Measurements from ENCODE around the gene MCOLN3. TPM values are rescaled to one million over a fixed set of nuclear protein-coding genes. Genes with fewer than 3 reads are reported as not detected.

Gene MCOLN3
- total RNA-seq, 4 donors from 2014 or later: 2.1 to 37.7 (median 12.0) TPM

GRCh38 chr1:84969489-84970250, 78.6 kb downstream of the MCOLN3 start:
- Histone ChIP-seq H3K27me3 (no peaks in the 10 kb centered on the region), H3K27ac (no peak overlapping the region), H3K4me3 (no peak overlapping the region), H3K9me3 (no peaks in the 10 kb centered on the region), H3K36me3 (no peaks in the 10 kb centered on the region), H3K4me1 (no peaks in the 10 kb centered on the region)
- no peak for DNase-seq
- TF ChIP-seq CTCF (IDR thresholded peaks at IDR 0.05): no peak
- no peak for TF ChIP-seq POLR2A (IDR thresholded peaks at IDR 0.05)
- intact Hi-C loops (cut with DNase I; ENCODE audit: low total_unique reads): no loop called here

- TF ChIP-seq POLR2A (IDR thresholded peaks at IDR 0.05) (no peak), CTCF (IDR thresholded peaks at IDR 0.05) (no peak)
- H3K27me3 ChIP-seq: no peaks in the 10 kb centered on the region
- no peak for DNase-seq
- H3K4me3 ChIP-seq: no peak overlapping the region
- intact Hi-C loops (cut with DNase I; ENCODE audit: low total_unique reads): no loop called here
- H3K9me3 ChIP-seq: no peaks in the 10 kb centered on the region
- no peaks in the 10 kb centered on the region for H3K4me1 ChIP-seq
- H3K27ac ChIP-seq: no peak overlapping the region
- H3K36me3 ChIP-seq: no peaks in the 10 kb centered on the region
Observed at GRCh38 chr1:84968865-84969264, 79.4 kb downstream of the MCOLN3 start.

GRCh38 chr1:84968101-84968500, 80.2 kb downstream of the MCOLN3 start:
- H3K9me3 ChIP-seq: no peaks in the 10 kb centered on the region
- no peak for DNase-seq

More at GRCh38 chr1:84968101-84968500, 80.2 kb downstream of the MCOLN3 start:
- H3K4me1 ChIP-seq: no peaks in the 10 kb centered on the region
- TF ChIP-seq CTCF (IDR thresholded peaks at IDR 0.05): no peak
- no peak for TF ChIP-seq POLR2A (IDR thresholded peaks at IDR 0.05)
- no peak overlapping the region for H3K27ac ChIP-seq
- intact Hi-C loops (cut with DNase I; ENCODE audit: low total_unique reads): no loop called here
- H3K36me3 ChIP-seq: no peaks in the 10 kb centered on the region
- no peak overlapping the region for H3K4me3 ChIP-seq
- H3K27me3 ChIP-seq: no peaks in the 10 kb centered on the region

Other genes with a start within 250 kb of the MCOLN3 start
- 10 to 100 TPM in 2 of 4 donors, 1 to 10 TPM in 1, not detected in 1; 2.2 to 23.6 (median 13.5) TPM for gene LPAR3, start 155.3 kb downstream of the MCOLN3 start, total RNA-seq
- gene MCOLN2, start 51.4 kb downstream of the MCOLN3 start, total RNA-seq: 10 to 100 TPM in 1 of 4 donors, under 1 TPM in 1, not detected in 2; 0.73 to 10.3 TPM
- 10 to 100 TPM in 3 of 4 donors, 1 to 10 TPM in 1; 5.3 to 24.3 (median 14.6) TPM for gene SYDE2, start 152.5 kb upstream of the MCOLN3 start, total RNA-seq
- gene C1orf52, start 211.2 kb upstream of the MCOLN3 start, total RNA-seq: 10 to 100 TPM; 22.3 to 47.6 (median 28.8) TPM
- gene BCL10, start 228.1 kb upstream of the MCOLN3 start, total RNA-seq: 10 to 100 TPM; 15.3 to 31.9 (median 26.8) TPM

Measured in uterus (tissue), 4 donors.